ENCODE results near the gene ITPR3. TPM values are rescaled to one million over a fixed set of nuclear protein-coding genes. Genes with fewer than 3 reads are reported as not detected.

Gene ITPR3
- total RNA-seq, 1 experiment from 2014 or later: 103 TPM

GRCh38 chr6:33581186-33581585 lies 39.9 kb upstream of the ITPR3 start:
- H3K4me3 ChIP-seq (replicated peaks in 1 of 2; ENCODE audit: low read depth in 1 of 2, low read length in 2 of 2): no peak overlapping the region
- H3K9me3 ChIP-seq (ENCODE audit: control insufficient read depth in 1 of 2, insufficient read depth in 1 of 2, low read depth in 1 of 2, low read length in 2 of 2): no peaks in the 10 kb centered on the region
- BruUV-seq (replicated peaks): no TSS peak
- TF ChIP-seq, protein P1, sequence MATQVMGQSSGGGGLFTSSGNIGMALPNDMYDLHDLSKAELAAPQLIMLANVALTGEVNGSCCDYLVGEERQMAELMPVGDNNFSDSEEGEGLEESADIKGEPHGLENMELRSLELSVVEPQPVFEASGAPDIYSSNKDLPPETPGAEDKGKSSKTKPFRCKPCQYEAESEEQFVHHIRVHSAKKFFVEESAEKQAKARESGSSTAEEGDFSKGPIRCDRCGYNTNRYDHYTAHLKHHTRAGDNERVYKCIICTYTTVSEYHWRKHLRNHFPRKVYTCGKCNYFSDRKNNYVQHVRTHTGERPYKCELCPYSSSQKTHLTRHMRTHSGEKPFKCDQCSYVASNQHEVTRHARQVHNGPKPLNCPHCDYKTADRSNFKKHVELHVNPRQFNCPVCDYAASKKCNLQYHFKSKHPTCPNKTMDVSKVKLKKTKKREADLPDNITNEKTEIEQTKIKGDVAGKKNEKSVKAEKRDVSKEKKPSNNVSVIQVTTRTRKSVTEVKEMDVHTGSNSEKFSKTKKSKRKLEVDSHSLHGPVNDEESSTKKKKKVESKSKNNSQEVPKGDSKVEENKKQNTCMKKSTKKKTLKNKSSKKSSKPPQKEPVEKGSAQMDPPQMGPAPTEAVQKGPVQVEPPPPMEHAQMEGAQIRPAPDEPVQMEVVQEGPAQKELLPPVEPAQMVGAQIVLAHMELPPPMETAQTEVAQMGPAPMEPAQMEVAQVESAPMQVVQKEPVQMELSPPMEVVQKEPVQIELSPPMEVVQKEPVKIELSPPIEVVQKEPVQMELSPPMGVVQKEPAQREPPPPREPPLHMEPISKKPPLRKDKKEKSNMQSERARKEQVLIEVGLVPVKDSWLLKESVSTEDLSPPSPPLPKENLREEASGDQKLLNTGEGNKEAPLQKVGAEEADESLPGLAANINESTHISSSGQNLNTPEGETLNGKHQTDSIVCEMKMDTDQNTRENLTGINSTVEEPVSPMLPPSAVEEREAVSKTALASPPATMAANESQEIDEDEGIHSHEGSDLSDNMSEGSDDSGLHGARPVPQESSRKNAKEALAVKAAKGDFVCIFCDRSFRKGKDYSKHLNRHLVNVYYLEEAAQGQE (IDR thresholded peaks at IDR 0.05; ENCODE audit: low read depth): no peak
- TF ChIP-seq MAX (IDR thresholded peaks at IDR 0.05): no peak
- no peak for TF ChIP-seq EZH2phosphoT487 (IDR thresholded peaks at IDR 0.05; ENCODE audit: borderline replicate concordance)
- no peak for TF ChIP-seq ATF3 (IDR thresholded peaks at IDR 0.05)
- no peak for TF ChIP-seq CBX3 (IDR thresholded peaks at IDR 0.05; ENCODE audit: low read depth)
- TF ChIP-seq EGR1 (IDR thresholded peaks at IDR 0.05; ENCODE audit: low read depth): no peak
- TF ChIP-seq RAD21 (IDR thresholded peaks at IDR 0.05; ENCODE audit: low read depth): no peak
- intact Hi-C loops (cut with micrococcal nuclease): loop anchor here (10.0 kb wide), 2 partner anchors 454 to 574 kb away; no protein-coding TSS in a partner anchor
- no peak overlapping the region for H3K4me2 ChIP-seq (ENCODE audit: low read length)
- ATAC-seq: no peak
- H2AFZ ChIP-seq (ENCODE audit: low read depth, low read length, poor library complexity, severe bottlenecking): no peak overlapping the region
- CTCF ChIA-PET: interaction anchor here (0.6 to 3.1 kb wide), 2 partner anchors 9 to 25 kb away, joined by 4 to 13 read pairs; no protein-coding TSS in a partner anchor
- POLR2A ChIA-PET: interaction anchor here (0.9 kb wide), 1 partner anchor 27 kb away, joined by 3 read pairs; no protein-coding TSS in a partner anchor
- RAD21 ChIA-PET (ENCODE audit: low non-redundant PET in 1 of 2, low total read pairs in 2 of 2, uncharacterized antibody in 2 of 2, unreplicated experiment in 2 of 2): no interaction called here
- no peak overlapping the region for H3K9ac ChIP-seq (ENCODE audit: low read length)
- peaks cover 28% of the 10 kb centered on the region for H3K79me2 ChIP-seq (ENCODE audit: insufficient read depth, low read length)
- H4K20me1 ChIP-seq (ENCODE audit: insufficient read depth): no peaks in the 10 kb centered on the region
- no peaks in the 10 kb centered on the region for H3K9me2 ChIP-seq (ENCODE audit: insufficient read depth)
- H3K4me1 ChIP-seq (ENCODE audit: control insufficient read depth in 1 of 2, insufficient read depth in 2 of 2, low read length in 2 of 2): peaks cover 16 to 47% of the 10 kb centered on the region in 2 experiments; a peak in 3 of 4 replicates
- no peak overlapping the region for H3K27ac ChIP-seq (ENCODE audit: low read depth, low read length)
- H3K36me3 ChIP-seq (ENCODE audit: control insufficient read depth in 1 of 2, insufficient read depth in 2 of 2, low read length in 2 of 2): peaks cover 2 to 8% of the 10 kb centered on the region in 2 experiments; a peak in 3 of 4 replicates
- no peak for DNase-seq (ENCODE audit: low read depth, low spot score)
- H3K27me3 ChIP-seq (ENCODE audit: insufficient read depth, low read length): no peaks in the 10 kb centered on the region
